SU-DHL-6 (cell line): Measurements from ENCODE around the gene C3orf18.

ENCODE experiments used
- H2AFZ ChIP-seq: fragments of 200-600 bp; sonication (generic); 2 replicates; pipeline ENCODE4 v1.6.1; 2014; ENCODE audit warnings: low read depth, mild to moderate bottlenecking, moderate library complexity, mixed read lengths, antibody characterized with exemption, low read length; ENCODE audit not compliant: severe bottlenecking
- H3F3A ChIP-seq: fragments of 200-600 bp; shearing (Covaris generic); 2 replicates; pipeline ENCODE4 v1.6.0; 2016; ENCODE audit warnings: antibody characterized with exemption, mild to moderate bottlenecking; ENCODE audit not compliant: insufficient read depth
- H3K27ac ChIP-seq: fragments of 200-600 bp; sonication (generic); 2 replicates; pipeline ENCODE4 v1.5.1; 2016; ENCODE audit warnings: low read depth, mild to moderate bottlenecking, low read length, moderate library complexity, mixed read lengths
- H3K27me3 ChIP-seq: fragments of 200-600 bp; sonication (generic), shearing (Covaris generic); 2 replicates; pipeline ENCODE4 v1.6.0; 2014; ENCODE audit warnings: mild to moderate bottlenecking, low read length
- H3K36me3 ChIP-seq: fragments of 200-600 bp; sonication (generic); 2 replicates; pipeline ENCODE4 v1.6.1; 2014; ENCODE audit warnings: mild to moderate bottlenecking, low read length, mixed read lengths
- H3K4me2 ChIP-seq: fragments of 300-600, 200-600 bp; shearing (Covaris generic), sonication (generic); 2 replicates; pipeline ENCODE4 v1.6.0; 2014; ENCODE audit warnings: low read length, low read depth, mild to moderate bottlenecking; ENCODE audit not compliant: poor library complexity, severe bottlenecking
- H3K4me3 ChIP-seq: fragments of 200-600 bp; sonication (generic); 2 replicates; pipeline ENCODE4 v1.5.1; 2014; ENCODE audit warnings: antibody characterized with exemption, low read length, mild to moderate bottlenecking, mixed read lengths; ENCODE audit not compliant: insufficient read depth, poor library complexity, severe bottlenecking
- H3K79me2 ChIP-seq: fragments of 200-600 bp; sonication (generic); 2 replicates; pipeline ENCODE4 v1.6.1; 2014; ENCODE audit warnings: mild to moderate bottlenecking, low read length, moderate library complexity; ENCODE audit not compliant: insufficient read depth
- H3K9ac ChIP-seq: fragments of 200-600 bp; sonication (generic); 2 replicates; pipeline ENCODE4 v1.7.0; 2014; ENCODE audit warnings: mild to moderate bottlenecking, low read length
- H3K9me2 ChIP-seq: fragments of 200-600 bp; sonication (generic); replicated peaks from 2 replicates; pipeline ENCODE4 v1.6.1; 2014; ENCODE audit warnings: low read length; ENCODE audit not compliant: insufficient read depth
- H3K9me3 ChIP-seq: fragments of 200-600 bp; sonication (generic); 2 replicates; pipeline ENCODE4 v1.6.1; 2014; ENCODE audit warnings: low read length, mixed read lengths; ENCODE audit not compliant: insufficient read depth
- H4K20me1 ChIP-seq: fragments of 200-600 bp; sonication (generic); 2 replicates; pipeline ENCODE4 v1.6.1; 2014; ENCODE audit warnings: low read depth, mild to moderate bottlenecking, antibody characterized with exemption, low read length, moderate library complexity, mixed read lengths
- CTCF ChIP-seq: fragments of 200-600 bp; sonication (generic); IDR thresholded peaks from one replicate; pipeline ENCODE4 v1.5.1; 2017; ENCODE audit warnings: antibody characterized with exemption, mild to moderate bottlenecking, low read length, moderate library complexity; ENCODE audit not compliant: insufficient read depth, poor library complexity, severe bottlenecking
- EZH2phosphoT487 ChIP-seq: fragments of 200-600 bp; sonication (generic), shearing (Covaris generic); conservative IDR thresholded peaks from 2 replicates; pipeline ENCODE4 v1.6.1; 2018; ENCODE audit warnings: mild to moderate bottlenecking, antibody characterized with exemption, low read length, moderate library complexity, mixed read lengths

Gene C3orf18

DNA sequence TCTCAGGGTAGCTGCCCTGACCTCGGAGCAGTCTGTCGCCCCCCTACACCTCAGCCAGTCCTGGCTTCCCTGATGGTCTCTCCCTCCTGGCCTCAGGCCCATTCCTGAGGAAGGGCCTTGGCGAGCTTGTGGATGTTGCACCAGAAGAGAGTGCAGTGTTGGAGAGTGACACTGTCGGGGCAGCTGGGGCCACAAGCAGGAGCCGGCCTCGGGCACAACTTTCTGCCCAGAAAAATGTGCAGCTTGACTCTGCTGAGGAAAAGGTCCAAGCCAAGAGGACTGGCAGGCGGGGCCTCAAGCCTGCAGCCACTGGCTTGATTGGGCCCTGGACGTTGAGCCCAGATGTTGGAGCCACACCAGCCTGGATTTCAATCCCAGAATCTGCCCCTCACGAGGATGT, 14.5 kb upstream of the C3orf18 start:
- Histone ChIP-seq H2AFZ (no peak overlapping the region), H3K27ac (no peak overlapping the region), H3K36me3 (no peaks in the 10 kb centered on the region), H3K4me3 (no peak overlapping the region), H3K79me2 (no peaks in the 10 kb centered on the region), H3K9me2 (no peaks in the 10 kb centered on the region), H3K4me2 (no peak overlapping the region), H4K20me1 (no peaks in the 10 kb centered on the region), H3K27me3 (no peaks in the 10 kb centered on the region), H3F3A (no peaks in the 10 kb centered on the region), H3K9me3 (no peaks in the 10 kb centered on the region), H3K9ac (no peak overlapping the region)
- TF ChIP-seq EZH2phosphoT487 (no peak), CTCF (no peak)

- Histone ChIP-seq H3K36me3 (no peaks in the 10 kb centered on the region), H3F3A (no peaks in the 10 kb centered on the region)
- TF ChIP-seq EZH2phosphoT487: no peak
- TF ChIP-seq CTCF: no peak
These were observed 13.9 kb upstream of the C3orf18 start for GRCh38 chr3:50581459-50581842.

DNA sequence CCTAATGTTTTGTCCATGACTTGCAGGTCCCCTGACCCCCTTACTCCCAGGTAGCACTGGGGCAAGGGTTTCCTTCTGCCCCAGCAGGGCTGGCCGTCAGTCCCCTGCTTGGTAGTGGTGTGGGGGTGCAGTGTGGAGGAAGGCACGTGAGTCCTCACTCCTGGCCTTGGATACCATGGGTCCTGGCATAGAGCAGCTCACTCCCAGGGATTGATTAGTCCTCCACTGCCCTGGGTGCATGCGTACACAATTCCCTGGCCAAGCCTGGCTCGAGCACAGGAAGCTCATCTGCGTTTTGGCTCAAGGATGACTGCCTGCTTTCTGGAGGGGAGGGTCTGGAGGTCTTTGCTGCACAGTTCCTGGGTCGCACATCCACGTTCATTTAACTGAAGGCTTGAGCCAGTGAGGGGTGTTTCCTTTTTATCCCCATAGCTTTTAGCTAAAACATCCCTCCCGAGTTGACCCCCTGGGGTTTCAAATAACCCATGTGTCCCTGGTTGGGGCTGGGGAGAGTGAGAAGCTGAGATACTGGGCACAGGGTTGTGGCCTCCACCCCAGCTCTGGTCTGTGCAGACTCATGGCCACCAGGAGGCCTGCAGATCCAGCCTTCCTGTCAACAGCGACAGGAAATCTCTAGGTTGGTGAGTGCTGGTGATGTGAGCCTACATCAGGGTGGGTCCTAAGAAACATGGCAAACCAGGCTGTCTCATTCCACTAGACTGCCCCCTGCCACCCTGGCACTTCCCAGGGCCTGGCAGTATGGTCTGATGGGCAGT, 13.3 kb upstream of the C3orf18 start:
- H3K27ac ChIP-seq: no peak overlapping the region
- H3K27me3 ChIP-seq: no peaks in the 10 kb centered on the region
- TF ChIP-seq CTCF (no peak), EZH2phosphoT487 (no peak)

More at GRCh38 chr3:50581459-50581842, 13.9 kb upstream of the C3orf18 start:
- no peak overlapping the region for H3K9ac ChIP-seq
- H3K27me3 ChIP-seq: no peaks in the 10 kb centered on the region
- H3K27ac ChIP-seq: no peak overlapping the region
- H3K4me3 ChIP-seq: no peak overlapping the region
- no peaks in the 10 kb centered on the region for H4K20me1 ChIP-seq
- no peaks in the 10 kb centered on the region for H3K79me2 ChIP-seq
- H2AFZ ChIP-seq: no peak overlapping the region
- H3K9me2 ChIP-seq: no peaks in the 10 kb centered on the region
- H3K9me3 ChIP-seq: no peaks in the 10 kb centered on the region
- no peak overlapping the region for H3K4me2 ChIP-seq

More for the DNA sequence above, 13.3 kb upstream of the C3orf18 start:
- no peaks in the 10 kb centered on the region for H3K36me3 ChIP-seq
- H3K9me2 ChIP-seq: no peaks in the 10 kb centered on the region
- H3K4me3 ChIP-seq: no peak overlapping the region
- H4K20me1 ChIP-seq: no peaks in the 10 kb centered on the region
- H2AFZ ChIP-seq: no peak overlapping the region
- no peaks in the 10 kb centered on the region for H3F3A ChIP-seq
- no peak overlapping the region for H3K4me2 ChIP-seq
- no peaks in the 10 kb centered on the region for H3K79me2 ChIP-seq
- H3K9ac ChIP-seq: no peak overlapping the region
- H3K9me3 ChIP-seq: no peaks in the 10 kb centered on the region
